Fibroblast of skin of scalp (primary cell): ENCODE data around the gene MICAL3.

Source experiments
- DNase-seq: peaks from one replicate; pipeline ENCODE4 v3.0.0-alpha.2; 2013

The MICAL3 gene

GRCh38 chr22:17864398-17865182 lies 159.8 kb downstream of the MICAL3 start:
- no peak for DNase-seq

- DNase-seq = no peak
These were observed 161.6 kb downstream of the MICAL3 start for GRCh38 chr22:17862646-17863181.

- DNase-seq = no peak
These were observed 162.5 kb downstream of the MICAL3 start for GRCh38 chr22:17861909-17862308.

GRCh38 chr22:17860220-17860965 lies 164.0 kb downstream of the MICAL3 start:
- no peak for DNase-seq

- DNase-seq = no peak
These were observed 166.3 kb downstream of the MICAL3 start for GRCh38 chr22:17858033-17858432.

GRCh38 chr22:17855572-17856290 lies 168.6 kb downstream of the MICAL3 start:
- no peak for DNase-seq

GRCh38 chr22:17853073-17853472 lies 171.3 kb downstream of the MICAL3 start:
- DNase-seq = no peak

- no peak for DNase-seq
These were observed 172.6 kb downstream of the MICAL3 start for GRCh38 chr22:17851759-17852158.

GRCh38 chr22:17847360-17848078 lies 176.8 kb downstream of the MICAL3 start:
- no peak for DNase-seq

GRCh38 chr22:17846326-17846992 lies 177.9 kb downstream of the MICAL3 start:
- no peak for DNase-seq

GRCh38 chr22:17845790-17846189 lies 178.6 kb downstream of the MICAL3 start:
- DNase-seq = no peak

- no peak for DNase-seq
These were observed 179.0 kb downstream of the MICAL3 start for GRCh38 chr22:17845327-17845726.

- no peak for DNase-seq
These were observed 180.2 kb downstream of the MICAL3 start for GRCh38 chr22:17844150-17844549.

- no peak for DNase-seq
These were observed 182.0 kb downstream of the MICAL3 start for GRCh38 chr22:17842386-17842785.

GRCh38 chr22:17841836-17842235 lies 182.5 kb downstream of the MICAL3 start:
- no peak for DNase-seq

- DNase-seq = no peak
These were observed 186.0 kb downstream of the MICAL3 start for GRCh38 chr22:17838180-17838865.

GRCh38 chr22:17836992-17837742 lies 187.2 kb downstream of the MICAL3 start:
- no peak for DNase-seq

- no peak for DNase-seq
These were observed 189.1 kb downstream of the MICAL3 start for GRCh38 chr22:17835256-17835655.

GRCh38 chr22:17833489-17833888 lies 190.9 kb downstream of the MICAL3 start:
- no peak for DNase-seq

- no peak for DNase-seq
These were observed 191.7 kb downstream of the MICAL3 start for GRCh38 chr22:17832665-17833064.
